Gastroesophageal sphincter (tissue), 4 donors: ENCODE data around the gene SMYD2. TPM values are rescaled to one million over a fixed set of nuclear protein-coding genes. Genes with fewer than 3 reads are reported as not detected.

ENCODE experiments used
- ATAC-seq: fragments of 150-250 bp; one replicate; pipeline ENCODE4 v1.9.1; 2016; ENCODE audit warnings: mild to moderate bottlenecking, moderate library complexity
- H3K27ac ChIP-seq, 4 donors: fragments of 200-600 bp; sonication (generic) in 3 of 4; 1 replicate in 3 of 4; 2 replicates in 1 of 4; pipeline ENCODE4 v1.5.1; 2016 to 2019
- H3K27me3 ChIP-seq: fragments of 200-600 bp; sonication (generic); one replicate; pipeline ENCODE4 v1.5.1; 2019
- H3K36me3 ChIP-seq, 2 donors: fragments of 200-600 bp; sonication (generic); one replicate each; pipeline ENCODE4 v1.5.1; 2019; ENCODE audit warnings: control low read depth in 1 of 2
- H3K4me1 ChIP-seq, 3 donors: fragments of 200-600 bp; sonication (generic); 1 replicate in 2 of 3; 2 replicates in 1 of 3; pipeline ENCODE4 v1.5.1; 2016 to 2019; ENCODE audit warnings: control low read depth in 2 of 3
- H3K4me3 ChIP-seq, 2 donors: fragments of 200-600 bp; sonication (generic); one replicate each; pipeline ENCODE4 v1.5.1; 2019; ENCODE audit warnings: mild to moderate bottlenecking in 1 of 2, moderate library complexity in 1 of 2
- H3K9me3 ChIP-seq, 3 donors: fragments of 200-600 bp; sonication (generic); one replicate each; pipeline ENCODE4 v1.5.1; 2017 to 2019; ENCODE audit warnings: control low read depth in 2 of 3
- EP300 ChIP-seq: sonication (generic); formaldehyde crosslinking; IDR thresholded peaks from one replicate; pipeline ENCODE4 v1.6.1; 2017; ENCODE audit warnings: antibody characterized with exemption, mild to moderate bottlenecking
- POLR2A ChIP-seq, 2 donors: fragments of 450-650 bp; IDR thresholded peaks; one replicate each; pipeline ENCODE4 v1.6.1; 2017; ENCODE audit warnings: antibody characterized with exemption in 2 of 2, mild to moderate bottlenecking in 2 of 2, moderate library complexity in 1 of 2
- POLR2AphosphoS5 ChIP-seq: sonication (generic); formaldehyde crosslinking; IDR thresholded peaks from one replicate; pipeline ENCODE4 v1.6.1; 2017; ENCODE audit warnings: antibody characterized with exemption
- WGBS, 2 donors: methylation state at CpG; one replicate each; pipeline ENCODE4 v1.1.5; 2018; ENCODE audit warnings: low coverage in 1 of 2; 5-methylcytosine and 5-hydroxymethylcytosine counted together
- total RNA-seq, 4 donors: library from RNA; depleted of rRNA; stranded (reverse); fragments of >200 nt; gene quantifications; one replicate each; pipeline ENCODE4 v1.1.0, GENCODE V29; 2016
- TF ChIP-seq, protein P1 (sequence below), 4 experiments: fragments of 200-600 bp in 2 of 4; fragments of 450-650 bp in 2 of 4; sonication (generic) in 1 of 4; IDR thresholded peaks; one replicate each; pipeline ENCODE4 v1.5.1; 2017 to 2019; ENCODE audit warnings: antibody characterized with exemption in 4 of 4, mild to moderate bottlenecking in 2 of 4, moderate library complexity in 2 of 4

Gene SMYD2
- total RNA-seq, 4 donors from 2014 or later, result 12.0 to 30.3 (median 20.5) TPM

DNA sequence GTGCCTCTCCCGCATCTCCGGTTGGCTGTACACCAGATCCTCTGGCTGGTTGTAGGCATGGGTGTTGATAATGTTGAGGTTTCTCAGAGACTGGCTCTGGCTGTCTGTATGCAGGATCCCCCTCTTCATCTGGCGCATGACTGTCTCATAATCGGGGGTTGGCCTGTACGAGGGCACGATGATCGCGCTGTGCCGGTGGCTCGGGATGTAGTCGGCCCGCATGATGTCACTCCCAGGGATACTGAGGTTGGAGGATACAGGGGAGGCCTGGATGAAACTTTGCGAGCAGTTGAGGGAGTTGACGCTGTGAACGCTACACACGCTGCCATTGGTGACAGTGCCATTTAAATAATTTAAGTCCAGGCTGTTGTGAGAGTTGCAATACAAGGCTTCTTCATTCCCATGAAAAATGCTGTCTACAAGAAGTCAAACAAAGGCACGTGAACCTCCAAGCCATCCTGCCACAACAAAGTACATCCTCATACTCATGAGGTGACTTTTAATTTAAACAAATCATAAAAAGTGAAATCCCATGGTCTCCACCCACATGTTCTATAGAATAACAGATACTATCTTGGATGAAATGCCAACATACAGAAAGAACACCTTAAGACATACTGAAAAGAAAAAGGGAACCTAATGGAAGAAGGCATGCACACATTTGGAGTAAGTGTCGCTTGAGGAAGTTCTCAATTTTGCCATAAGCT is 103.6 kb downstream of the SMYD2 start:
- TF ChIP-seq POLR2A (IDR thresholded peaks at IDR 0.05) (no peak), EP300 (no peak), POLR2AphosphoS5 (no peak)
- TF ChIP-seq, protein P1, sequence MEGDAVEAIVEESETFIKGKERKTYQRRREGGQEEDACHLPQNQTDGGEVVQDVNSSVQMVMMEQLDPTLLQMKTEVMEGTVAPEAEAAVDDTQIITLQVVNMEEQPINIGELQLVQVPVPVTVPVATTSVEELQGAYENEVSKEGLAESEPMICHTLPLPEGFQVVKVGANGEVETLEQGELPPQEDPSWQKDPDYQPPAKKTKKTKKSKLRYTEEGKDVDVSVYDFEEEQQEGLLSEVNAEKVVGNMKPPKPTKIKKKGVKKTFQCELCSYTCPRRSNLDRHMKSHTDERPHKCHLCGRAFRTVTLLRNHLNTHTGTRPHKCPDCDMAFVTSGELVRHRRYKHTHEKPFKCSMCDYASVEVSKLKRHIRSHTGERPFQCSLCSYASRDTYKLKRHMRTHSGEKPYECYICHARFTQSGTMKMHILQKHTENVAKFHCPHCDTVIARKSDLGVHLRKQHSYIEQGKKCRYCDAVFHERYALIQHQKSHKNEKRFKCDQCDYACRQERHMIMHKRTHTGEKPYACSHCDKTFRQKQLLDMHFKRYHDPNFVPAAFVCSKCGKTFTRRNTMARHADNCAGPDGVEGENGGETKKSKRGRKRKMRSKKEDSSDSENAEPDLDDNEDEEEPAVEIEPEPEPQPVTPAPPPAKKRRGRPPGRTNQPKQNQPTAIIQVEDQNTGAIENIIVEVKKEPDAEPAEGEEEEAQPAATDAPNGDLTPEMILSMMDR (IDR thresholded peaks at IDR 0.05), result no peak
- Histone ChIP-seq H3K9me3 (no peaks in the 10 kb centered on the region), H3K36me3 (peaks cover 0 to 58% of the 10 kb centered on the region in 2 donors), H3K4me3 (no peak overlapping the region), H3K4me1 (peaks cover 0 to 12% (median 8%) of the 10 kb centered on the region in 3 donors), H3K27ac (no peak overlapping the region), H3K27me3 (no peaks in the 10 kb centered on the region)
- 94 to 95% methylated on average over 5 to 9 of the region's 18 CpGs for WGBS, 2 donors
- no peak for ATAC-seq

DNA sequence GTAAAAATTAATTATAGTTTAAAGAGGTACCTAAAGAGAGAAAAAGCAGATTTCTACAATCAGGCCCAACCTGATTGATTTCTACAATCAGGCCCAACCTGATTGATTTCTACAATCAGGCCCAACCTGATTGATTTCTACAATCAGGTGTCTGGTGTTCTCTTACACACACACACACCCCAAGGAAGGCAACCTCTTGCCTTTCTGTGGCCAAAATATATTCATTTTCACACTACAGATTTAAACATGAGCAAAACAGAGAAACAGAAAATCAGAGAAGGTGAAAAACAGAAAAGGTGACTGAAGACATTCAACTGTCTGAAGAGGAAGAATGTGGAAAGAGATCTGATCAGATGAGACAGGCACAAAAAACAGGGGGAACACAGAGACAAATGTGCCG is 104.5 kb downstream of the SMYD2 start:
- no peak for TF ChIP-seq POLR2AphosphoS5
- no peak for TF ChIP-seq POLR2A (IDR thresholded peaks at IDR 0.05)
- TF ChIP-seq, protein P1 (IDR thresholded peaks at IDR 0.05), result no peak
- no peak for TF ChIP-seq EP300
- 100% methylated on average over 1 of the region's 1 CpG for WGBS, 2 donors
- ATAC-seq, result no peak
- no peaks in the 10 kb centered on the region for H3K27me3 ChIP-seq
- H3K4me1 ChIP-seq, result peaks cover 0 to 8% (median 6%) of the 10 kb centered on the region in 3 donors
- peaks cover 0 to 60% of the 10 kb centered on the region in 2 donors for H3K36me3 ChIP-seq
- H3K27ac ChIP-seq, result no peak overlapping the region
- H3K9me3 ChIP-seq, result no peaks in the 10 kb centered on the region
- H3K4me3 ChIP-seq, result no peak overlapping the region

DNA sequence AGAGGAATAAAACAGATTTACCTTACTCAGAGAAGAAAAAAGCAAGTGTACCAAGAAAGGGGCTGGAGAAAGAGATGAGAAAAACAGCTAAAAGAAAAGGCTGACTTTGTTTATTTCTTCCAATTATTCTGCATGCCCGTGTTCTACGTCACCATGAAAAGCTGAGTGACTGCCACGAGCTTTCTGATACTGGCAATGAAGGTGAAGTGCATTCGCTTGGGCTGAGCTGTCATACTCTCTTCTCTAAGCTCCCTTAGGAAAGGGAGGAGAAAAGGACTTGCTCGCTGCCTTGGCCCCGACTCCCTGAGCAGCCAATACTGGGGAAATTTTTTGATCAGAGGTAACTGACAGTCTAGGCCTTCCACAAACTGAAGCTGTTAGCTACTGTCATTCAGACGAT is 105.4 kb downstream of the SMYD2 start:
- peaks cover 0 to 64% of the 10 kb centered on the region in 2 donors for H3K36me3 ChIP-seq
- no peaks in the 10 kb centered on the region for H3K9me3 ChIP-seq
- H3K27ac ChIP-seq, result peak overlapping the region in 3 of 4 donors; percentile 42 to 50 (median 42)
- peaks cover 0 to 4% (median 0%) of the 10 kb centered on the region in 3 donors for H3K4me1 ChIP-seq
- no peak for ATAC-seq
- H3K4me3 ChIP-seq, result no peak overlapping the region
- H3K27me3 ChIP-seq, result no peaks in the 10 kb centered on the region
- TF ChIP-seq, protein P1 (IDR thresholded peaks at IDR 0.05), result no peak
- TF ChIP-seq POLR2A (IDR thresholded peaks at IDR 0.05) (no peak), POLR2AphosphoS5 (no peak), EP300 (no peak)
- WGBS, 2 donors, result 92% methylated on average over 4 of the region's 7 CpGs; no CpG with 5 or more reads in 1 of the 2 donors
